Endothelial cell (in vitro differentiated cells): ENCODE results near the gene KLF1. TPM values are rescaled to one million over a fixed set of nuclear protein-coding genes. Genes with fewer than 3 reads are reported as not detected.

Source experiments
- DNase-seq: peaks from one replicate; pipeline ENCODE4 v3.0.0; 2021; ENCODE audit warnings: low spot score
- H3K27ac Mint-ChIP-seq: one replicate; pipeline ENCODE4 v1.8.0; 2021; ENCODE audit warnings: mixed read lengths, inconsistent platforms; ENCODE audit not compliant: unreplicated experiment
- H3K27me3 Mint-ChIP-seq: one replicate; pipeline ENCODE4 v1.8.0; 2021; ENCODE audit warnings: mild to moderate bottlenecking, moderate library complexity, mixed read lengths, inconsistent platforms; ENCODE audit not compliant: unreplicated experiment
- H3K36me3 Mint-ChIP-seq: one replicate; pipeline ENCODE4 v1.8.0; 2021; ENCODE audit warnings: mild to moderate bottlenecking, low read depth, mixed read lengths, inconsistent platforms; ENCODE audit not compliant: unreplicated experiment
- H3K4me1 Mint-ChIP-seq: one replicate; pipeline ENCODE4 v1.8.0; 2021; ENCODE audit warnings: mild to moderate bottlenecking, mixed read lengths, inconsistent platforms; ENCODE audit not compliant: unreplicated experiment
- H3K4me3 Mint-ChIP-seq: one replicate; pipeline ENCODE4 v1.8.0; 2021; ENCODE audit warnings: mild to moderate bottlenecking, mixed read lengths, inconsistent platforms; ENCODE audit not compliant: unreplicated experiment
- H3K9me3 Mint-ChIP-seq: one replicate; pipeline ENCODE4 v1.8.0; 2021; ENCODE audit warnings: mixed read lengths, inconsistent platforms; ENCODE audit not compliant: unreplicated experiment
- CTCF ChIP-seq: fragments of 200-600 bp; sonication (generic); IDR thresholded peaks from one replicate; pipeline ENCODE4 v1.5.0; 2021; ENCODE audit warnings: antibody characterized with exemption; ENCODE audit not compliant: unreplicated experiment
- total RNA-seq: library from RNA; stranded (reverse); fragmentation: NEBNext Ultra II Directional; extraction: Animal tissue kit (Norgen Biotek cat#: 25700); gene quantifications from one replicate; pipeline ENCODE4 v1.2.1, GENCODE V29; 2021; ENCODE audit not compliant: unreplicated experiment

The KLF1 gene
- total RNA-seq, 1 donor from 2014 or later: 0.54 TPM

- peaks cover 10% of the 10 kb centered on the region for H3K27me3 Mint-ChIP-seq
- no peaks in the 10 kb centered on the region for H3K9me3 Mint-ChIP-seq
- TF ChIP-seq CTCF: no peak
- peak overlapping the region; percentile 98 for H3K4me3 Mint-ChIP-seq
- peaks cover 17% of the 10 kb centered on the region for H3K4me1 Mint-ChIP-seq
- H3K36me3 Mint-ChIP-seq: peaks cover 9% of the 10 kb centered on the region
- peak overlapping the region; percentile 90 for H3K27ac Mint-ChIP-seq
- no peak for DNase-seq
These were observed 45.6 kb upstream of the KLF1 start for GRCh38 chr19:12932392-12933286.

- no peak for TF ChIP-seq CTCF
- H3K4me3 Mint-ChIP-seq: no peak overlapping the region
These were observed 43.1 kb upstream of the KLF1 start for GRCh38 chr19:12930002-12930645.

GRCh38 chr19:12924621-12925310, 37.8 kb upstream of the KLF1 start:
- Mint-ChIP-seq H3K36me3 (peaks cover 40% of the 10 kb centered on the region), H3K27ac (no peak overlapping the region), H3K4me1 (no peaks in the 10 kb centered on the region), H3K27me3 (peaks cover 10% of the 10 kb centered on the region), H3K9me3 (no peaks in the 10 kb centered on the region), H3K4me3 (peak overlapping the region; percentile 56)
- DNase-seq: no peak
- no peak for TF ChIP-seq CTCF

More at GRCh38 chr19:12930002-12930645, 43.1 kb upstream of the KLF1 start:
- Mint-ChIP-seq H3K36me3 (peaks cover 20% of the 10 kb centered on the region), H3K9me3 (no peaks in the 10 kb centered on the region), H3K27ac (no peak overlapping the region), H3K27me3 (peaks cover 12% of the 10 kb centered on the region), H3K4me1 (peaks cover 11% of the 10 kb centered on the region)
- DNase-seq: no peak

- Mint-ChIP-seq H3K36me3 (peaks cover 31% of the 10 kb centered on the region), H3K4me3 (peak overlapping the region; percentile 83), H3K27me3 (peaks cover 11% of the 10 kb centered on the region), H3K27ac (peak overlapping the region; percentile 17), H3K4me1 (no peaks in the 10 kb centered on the region), H3K9me3 (no peaks in the 10 kb centered on the region)
- DNase-seq: no peak
- TF ChIP-seq CTCF: no peak
These were observed 36.0 kb upstream of the KLF1 start for GRCh38 chr19:12922959-12923358.
